Measurements from ENCODE around the gene TBC1D2B. TPM values are rescaled to one million over a fixed set of nuclear protein-coding genes. Genes with fewer than 3 reads are reported as not detected.
"Not testable (repeated sequence)": the region's sequence is repeated elsewhere in the genome, so short reads cannot be mapped to it uniquely, and the experiment has no call there.

The TBC1D2B gene
- total RNA-seq, 1 experiment from 2014 or later = 30.6 TPM

DNA sequence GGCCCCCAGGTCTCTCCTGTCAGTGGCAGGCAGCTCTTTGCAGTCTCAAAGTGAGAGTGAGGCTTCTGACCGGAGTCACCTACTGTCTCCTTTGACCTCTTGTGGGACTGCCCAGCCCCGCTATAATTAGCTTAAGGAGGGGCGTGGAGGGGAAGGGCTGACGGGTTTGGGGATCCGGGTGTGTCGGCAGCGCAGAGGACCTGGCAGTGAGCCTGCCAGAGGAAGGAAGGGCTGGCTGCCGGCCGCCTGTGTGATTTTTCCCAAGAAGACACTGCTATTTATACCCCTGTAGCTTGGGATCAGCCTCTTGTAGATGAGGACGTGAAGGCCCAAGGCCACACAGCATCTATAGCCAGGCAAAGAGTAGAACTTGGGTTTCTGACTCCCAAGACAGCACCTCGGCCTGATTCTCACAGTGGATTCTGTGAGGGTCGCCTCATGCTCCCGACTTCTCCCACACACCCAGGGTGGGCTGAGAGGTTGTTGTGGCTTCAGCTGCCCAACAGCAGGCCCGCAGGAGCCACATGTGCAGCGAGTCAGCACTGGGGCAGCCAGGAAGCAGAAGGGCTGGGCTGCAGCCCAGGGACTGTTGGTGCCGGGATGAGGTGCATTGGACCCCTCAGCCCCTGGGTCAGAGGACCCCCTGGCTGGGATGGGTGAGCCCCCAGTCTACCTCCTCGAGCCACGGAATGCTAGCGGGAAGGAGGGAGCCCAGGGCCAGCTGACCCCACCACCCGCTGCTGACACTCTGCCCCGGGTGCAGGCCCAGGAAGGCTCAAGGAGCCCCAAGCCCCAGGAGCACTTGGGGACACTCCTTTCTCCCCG lies 104.0 kb downstream of the TBC1D2B start:
- H3K36me3 ChIP-seq, H3K4me3 ChIP-seq, H3K27me3 ChIP-seq, H3K9me3 ChIP-seq: not testable (repeated sequence)
- peak; percentile 32 for DNase-seq

DNA sequence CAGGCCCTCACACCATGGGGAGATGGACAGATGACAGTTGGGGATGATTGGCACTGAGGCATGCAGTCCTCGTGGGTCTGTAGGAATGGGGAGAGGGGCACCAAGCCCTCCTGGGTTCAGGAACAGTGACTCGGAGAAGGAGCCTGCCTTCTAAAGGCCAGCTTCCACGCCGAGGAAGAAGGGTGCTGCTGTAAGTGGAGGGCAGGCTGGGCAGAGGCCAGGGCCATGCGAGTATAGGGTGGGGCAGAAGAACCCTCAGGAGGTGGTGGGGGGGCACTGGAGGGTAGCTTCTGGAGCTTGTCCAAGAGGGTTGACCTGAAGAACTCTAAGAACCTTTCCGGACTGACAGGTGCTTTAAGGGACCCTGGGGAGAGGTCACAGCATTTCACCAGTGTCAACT lies 104.8 kb downstream of the TBC1D2B start:
- H3K9me3 ChIP-seq, H3K27me3 ChIP-seq, H3K36me3 ChIP-seq, DNase-seq, H3K4me3 ChIP-seq: not testable (repeated sequence)

DNA sequence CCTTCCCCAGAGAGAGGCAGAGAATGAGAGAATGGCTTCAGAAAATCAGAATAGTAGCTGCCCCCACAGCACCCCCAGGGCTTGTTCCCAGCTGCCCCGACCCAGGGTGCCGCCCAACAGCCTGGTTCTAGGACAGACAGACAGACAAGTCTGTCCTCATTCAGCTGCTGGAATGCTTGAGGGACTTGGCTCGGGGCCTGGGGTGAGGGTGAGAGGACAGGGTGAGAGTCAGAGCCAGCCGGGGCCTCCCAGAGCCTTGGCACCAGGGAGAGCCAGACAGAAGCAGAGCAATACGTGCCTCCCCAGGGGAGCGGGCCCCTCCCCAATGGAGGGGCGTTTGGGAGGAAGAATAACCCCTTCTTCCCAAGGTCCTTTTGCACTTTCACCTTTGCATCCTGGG lies 105.6 kb downstream of the TBC1D2B start:
- DNase-seq, H3K4me3 ChIP-seq, H3K9me3 ChIP-seq, H3K36me3 ChIP-seq, H3K27me3 ChIP-seq: not testable (repeated sequence)

DNA sequence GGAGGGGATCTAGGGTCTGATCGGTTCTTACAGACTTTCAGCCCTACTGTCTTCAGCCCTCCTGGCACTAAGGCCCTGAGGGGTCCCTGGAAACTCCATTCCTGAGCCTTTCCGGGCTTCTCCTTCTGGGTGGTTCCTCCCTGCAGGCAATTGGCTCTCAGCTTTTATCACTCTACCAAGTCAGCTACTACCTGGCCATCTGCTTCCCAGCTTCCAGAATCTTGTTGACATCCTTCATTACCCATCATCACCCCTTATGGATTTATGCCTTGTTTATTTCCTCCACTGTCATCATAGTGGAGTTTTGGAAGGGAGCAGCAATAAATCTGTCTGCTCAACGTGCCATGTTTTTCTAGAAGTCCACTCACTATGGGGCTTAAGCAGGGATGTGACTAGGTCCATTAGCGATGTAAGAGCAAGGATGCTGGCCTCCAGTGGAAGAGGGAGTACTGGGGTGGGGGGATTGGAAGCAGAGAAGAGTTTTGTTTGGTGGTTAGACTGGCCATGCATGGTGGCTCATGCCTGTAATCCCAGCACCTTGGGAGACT lies 106.6 kb downstream of the TBC1D2B start:
- not testable (repeated sequence) for H3K36me3 ChIP-seq, H3K4me3 ChIP-seq, H3K9me3 ChIP-seq, H3K27me3 ChIP-seq, DNase-seq

DNA sequence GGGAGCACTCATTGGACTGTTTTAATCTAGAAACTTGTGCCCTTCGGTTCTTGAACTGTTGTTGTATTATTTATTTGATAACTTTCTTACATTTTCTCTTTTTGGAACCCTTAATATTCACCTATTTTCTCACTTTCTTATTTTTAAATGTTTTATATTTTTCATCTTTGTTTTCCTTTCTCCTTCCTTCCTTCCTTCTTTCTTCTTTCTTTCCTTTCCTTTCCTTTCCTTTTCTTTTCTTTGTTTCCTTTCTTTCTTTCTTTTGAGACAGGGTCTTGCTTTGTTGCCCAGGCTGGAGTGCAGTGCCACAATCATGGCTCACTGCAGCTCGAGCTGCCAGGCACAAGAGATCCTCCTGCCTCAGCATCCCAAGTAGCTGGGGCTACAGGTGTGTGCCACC lies 108.5 kb downstream of the TBC1D2B start:
- Histone ChIP-seq H3K36me3 (no peaks in the 10 kb centered on the region), H3K4me3 (no peak overlapping the region), H3K9me3 (no peaks in the 10 kb centered on the region), H3K27me3 (no peaks in the 10 kb centered on the region)
- no peak for DNase-seq

DNA sequence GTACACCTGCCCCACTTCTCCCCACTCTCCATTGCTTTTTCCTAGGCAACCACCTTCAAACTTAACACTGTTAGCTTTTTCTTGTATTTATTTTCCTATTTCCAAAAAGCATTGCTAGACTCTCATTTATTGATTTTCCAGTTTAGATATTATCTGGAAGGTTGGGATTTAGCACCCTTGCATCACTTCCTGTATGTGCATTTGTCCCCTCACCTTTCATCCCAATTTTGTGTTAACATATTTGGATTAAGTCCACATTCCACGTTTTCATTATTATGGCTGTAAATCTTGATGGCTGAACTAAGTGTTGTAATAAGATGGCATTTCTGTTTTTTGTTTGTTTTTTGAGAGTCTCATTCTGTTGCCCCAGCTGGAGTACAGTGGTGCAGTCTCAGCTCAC lies 109.7 kb downstream of the TBC1D2B start:
- H3K9me3 ChIP-seq = no peaks in the 10 kb centered on the region
- no peaks in the 10 kb centered on the region for H3K36me3 ChIP-seq
- H3K27me3 ChIP-seq = no peaks in the 10 kb centered on the region
- no peak overlapping the region for H3K4me3 ChIP-seq
- DNase-seq = no peak

DNA sequence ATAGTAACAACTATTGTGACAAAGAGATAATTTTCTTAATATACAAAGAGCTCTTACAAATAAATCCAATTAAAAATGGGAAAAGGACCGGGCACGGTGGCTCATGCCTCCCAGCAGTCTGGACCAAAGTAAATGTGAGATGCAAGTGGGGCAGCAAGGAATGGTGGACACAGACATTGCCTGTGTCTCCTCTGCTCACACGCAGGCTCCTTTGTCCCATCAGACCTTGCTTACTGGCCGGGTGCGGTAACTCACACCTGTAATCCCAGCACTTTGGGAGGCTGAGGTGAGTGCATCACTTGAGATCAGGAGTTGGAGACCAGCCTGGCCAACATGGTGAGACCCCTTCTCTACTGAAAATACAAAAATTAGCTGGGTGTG lies 110.3 kb downstream of the TBC1D2B start:
- H3K27me3 ChIP-seq, DNase-seq, H3K9me3 ChIP-seq, H3K36me3 ChIP-seq, H3K4me3 ChIP-seq: not testable (repeated sequence)

DNA sequence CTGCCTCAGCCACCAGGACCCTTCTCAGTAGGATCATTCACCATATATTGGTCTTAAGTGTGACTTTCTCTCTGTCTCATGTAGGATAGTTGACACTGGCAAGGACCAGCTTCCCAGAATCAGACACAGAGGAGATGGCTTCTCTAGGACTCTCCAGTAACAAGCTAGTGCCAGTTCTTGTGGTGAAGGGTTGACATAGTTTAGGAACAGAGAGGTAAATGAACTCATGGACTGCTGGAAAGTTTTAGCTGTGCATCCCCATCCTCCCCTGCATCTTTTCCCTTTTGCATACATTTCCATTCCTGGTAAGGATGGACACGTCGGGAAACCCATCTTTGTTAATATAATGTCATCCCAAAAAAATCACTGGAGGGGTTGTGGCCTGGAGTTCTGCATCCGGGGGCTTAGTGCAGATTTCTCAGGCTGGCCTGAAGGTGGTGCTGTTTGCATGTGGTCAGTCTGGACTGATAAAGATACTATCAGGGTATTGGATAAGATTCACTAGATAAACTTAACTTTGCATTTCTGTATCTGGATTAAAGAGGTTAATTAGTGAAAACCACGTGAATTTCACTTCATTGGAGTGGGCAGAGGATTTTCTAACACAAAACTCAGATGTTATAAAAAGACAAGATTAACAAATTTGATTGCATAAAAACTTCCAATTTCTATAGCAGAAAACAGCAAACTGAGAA lies 110.8 kb downstream of the TBC1D2B start:
- Histone ChIP-seq H3K9me3 (no peaks in the 10 kb centered on the region), H3K36me3 (no peaks in the 10 kb centered on the region), H3K27me3 (no peaks in the 10 kb centered on the region), H3K4me3 (no peak overlapping the region)
- peak; percentile 48 for DNase-seq

DNA sequence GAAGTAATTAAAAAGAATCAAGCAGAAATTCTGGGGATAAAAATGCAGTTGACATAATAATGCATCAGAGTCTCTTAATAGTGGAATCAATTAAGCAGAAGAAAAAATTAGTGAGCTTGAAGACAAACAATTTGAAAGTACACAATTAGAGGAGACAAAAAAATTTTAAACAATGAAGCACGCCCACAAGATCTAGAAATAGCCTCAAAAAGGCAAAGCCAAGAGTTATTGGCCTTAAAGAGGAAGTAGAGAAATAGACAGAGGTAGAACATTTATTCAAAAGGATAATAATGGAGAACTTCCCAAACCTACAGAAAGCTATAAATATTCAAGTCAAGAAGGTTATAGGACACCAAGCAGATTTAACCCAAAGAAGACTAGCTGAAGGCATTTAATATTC lies 113.3 kb downstream of the TBC1D2B start:
- no peak for DNase-seq
- H3K27me3 ChIP-seq = no peaks in the 10 kb centered on the region
- H3K9me3 ChIP-seq = no peaks in the 10 kb centered on the region

DNA sequence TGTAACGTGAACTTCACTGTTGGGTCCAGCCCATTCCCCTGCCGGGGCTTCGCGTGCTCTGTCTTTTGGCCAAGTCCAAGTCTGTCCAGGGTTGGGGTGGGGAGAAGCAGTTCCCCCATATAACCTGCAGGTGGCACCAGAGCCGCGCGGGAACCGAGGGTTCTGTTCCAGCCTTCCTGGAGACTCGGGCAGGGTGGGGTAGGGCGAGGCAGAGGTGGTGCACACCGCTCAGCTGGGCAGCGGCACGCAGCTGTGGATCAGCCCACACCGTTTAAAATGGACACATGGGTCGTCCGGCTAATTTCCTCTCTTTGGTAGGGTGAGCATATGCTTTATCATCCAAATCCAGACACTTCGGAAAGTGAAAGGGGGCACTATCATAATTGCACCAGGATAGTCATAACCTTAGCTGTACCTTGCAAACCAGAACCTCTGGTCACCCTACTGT lies 118.1 kb downstream of the TBC1D2B start:
- no peaks in the 10 kb centered on the region for H3K27me3 ChIP-seq
- no peaks in the 10 kb centered on the region for H3K9me3 ChIP-seq
- DNase-seq = peak; percentile 76
- peak overlapping the region; percentile 19 for H3K4me3 ChIP-seq
- H3K36me3 ChIP-seq = no peaks in the 10 kb centered on the region

More for the DNA sequence above, 113.3 kb downstream of the TBC1D2B start:
- Histone ChIP-seq H3K4me3 (no peak overlapping the region), H3K36me3 (no peaks in the 10 kb centered on the region)

DNA sequence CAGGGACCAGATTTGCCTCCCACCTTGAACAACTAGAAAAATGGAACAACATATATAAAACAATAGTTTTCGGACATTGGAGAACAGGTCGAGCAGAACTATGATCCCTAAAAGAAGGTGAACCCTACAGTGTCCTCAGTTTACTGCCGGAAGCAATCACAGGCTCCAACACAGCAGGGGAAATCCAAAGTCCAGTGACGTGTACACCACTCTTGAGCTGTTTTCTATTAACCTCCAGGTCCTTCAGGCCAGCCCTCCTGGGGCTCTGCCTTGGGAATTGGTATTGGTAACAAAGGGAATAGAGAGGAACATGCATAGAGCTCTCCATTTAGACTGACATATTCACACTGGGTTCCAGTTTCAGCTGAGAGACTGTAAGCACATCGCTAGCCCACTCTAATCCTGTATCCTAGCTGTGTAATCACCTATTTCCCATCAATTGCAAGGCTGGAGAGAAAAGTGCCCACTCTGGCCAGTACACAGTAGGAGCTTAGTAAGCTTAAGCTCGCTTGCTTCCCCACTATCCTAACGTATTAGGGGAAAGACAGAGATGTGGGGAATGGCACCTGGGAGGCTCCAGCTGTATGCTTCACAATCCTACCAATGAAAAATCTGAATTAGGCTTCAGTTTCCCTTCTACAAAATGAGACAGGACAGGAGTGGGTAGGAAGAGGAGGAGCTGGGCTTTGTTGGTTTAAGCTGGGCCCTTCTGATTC lies 118.6 kb downstream of the TBC1D2B start:
- DNase-seq, H3K4me3 ChIP-seq, H3K9me3 ChIP-seq, H3K36me3 ChIP-seq, H3K27me3 ChIP-seq: not testable (repeated sequence)

DNA sequence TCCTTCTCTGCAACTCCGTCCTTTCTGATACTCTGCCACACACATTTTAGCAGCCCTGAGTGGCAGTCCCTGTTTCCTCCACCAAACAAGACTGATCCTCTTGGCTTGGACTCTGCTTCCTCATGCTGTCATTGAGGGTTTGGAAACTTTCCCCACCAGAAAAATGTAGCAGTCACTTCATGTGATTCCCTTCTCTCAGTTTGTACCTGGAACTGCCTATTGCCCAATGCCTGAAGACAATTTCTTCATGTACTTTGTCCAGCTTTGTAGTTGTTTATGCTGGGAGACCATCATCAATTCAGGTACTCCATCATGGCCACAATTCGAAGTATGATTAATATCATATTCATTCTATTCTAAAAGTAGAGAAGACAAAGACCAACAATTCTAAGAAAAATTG lies 119.5 kb downstream of the TBC1D2B start:
- not testable (repeated sequence) for H3K27me3 ChIP-seq, H3K9me3 ChIP-seq, H3K4me3 ChIP-seq, H3K36me3 ChIP-seq, DNase-seq

DNA sequence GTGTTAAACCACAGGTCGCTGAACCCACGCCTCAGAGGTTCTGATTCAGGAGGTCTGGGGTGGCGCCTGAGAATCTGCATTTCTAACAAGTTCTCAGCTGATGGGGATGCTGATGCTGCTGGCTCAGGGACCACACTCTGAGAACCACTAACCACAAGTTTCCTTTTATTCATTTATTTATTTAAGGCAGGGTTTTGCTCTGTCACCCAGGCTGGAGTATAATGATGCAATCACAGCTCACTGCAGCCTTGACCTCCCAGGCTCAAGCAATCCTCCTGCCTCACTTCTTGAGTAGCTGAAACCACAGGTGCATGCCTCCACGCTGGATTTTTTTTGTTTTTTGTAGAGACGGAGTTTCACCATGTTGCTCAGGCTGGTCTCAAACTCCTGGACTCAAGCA lies 123.6 kb downstream of the TBC1D2B start:
- DNase-seq = peak; percentile 53
- not testable (repeated sequence) for H3K4me3 ChIP-seq, H3K36me3 ChIP-seq, H3K9me3 ChIP-seq, H3K27me3 ChIP-seq

DNA sequence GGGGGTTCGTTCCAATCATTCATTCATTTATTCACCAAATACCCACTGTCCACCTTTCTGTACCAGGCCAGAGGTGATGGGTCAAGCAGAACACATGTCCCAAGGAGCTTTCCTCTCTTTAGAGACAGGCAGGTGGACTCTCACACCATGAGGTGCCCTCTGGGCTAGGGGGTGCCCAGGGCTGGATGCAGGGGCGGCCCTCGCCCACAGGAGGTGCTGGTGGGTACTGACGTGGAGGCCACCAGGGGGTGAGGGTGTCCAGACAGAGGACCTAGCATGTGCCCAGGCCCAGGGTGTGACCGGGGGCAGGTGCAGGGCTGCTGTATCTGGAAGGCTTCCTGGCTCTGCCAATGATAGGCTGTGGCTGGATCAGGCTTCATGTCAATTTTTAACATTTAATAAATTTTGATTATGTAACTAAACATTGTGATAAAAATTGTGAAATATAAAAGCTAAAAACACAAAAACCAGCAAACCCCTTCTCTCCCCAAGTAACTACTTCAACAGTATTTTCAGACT lies 124.5 kb downstream of the TBC1D2B start:
- not testable (repeated sequence) for H3K27me3 ChIP-seq, H3K36me3 ChIP-seq, H3K4me3 ChIP-seq, H3K9me3 ChIP-seq
- peak; percentile 28 for DNase-seq

DNA sequence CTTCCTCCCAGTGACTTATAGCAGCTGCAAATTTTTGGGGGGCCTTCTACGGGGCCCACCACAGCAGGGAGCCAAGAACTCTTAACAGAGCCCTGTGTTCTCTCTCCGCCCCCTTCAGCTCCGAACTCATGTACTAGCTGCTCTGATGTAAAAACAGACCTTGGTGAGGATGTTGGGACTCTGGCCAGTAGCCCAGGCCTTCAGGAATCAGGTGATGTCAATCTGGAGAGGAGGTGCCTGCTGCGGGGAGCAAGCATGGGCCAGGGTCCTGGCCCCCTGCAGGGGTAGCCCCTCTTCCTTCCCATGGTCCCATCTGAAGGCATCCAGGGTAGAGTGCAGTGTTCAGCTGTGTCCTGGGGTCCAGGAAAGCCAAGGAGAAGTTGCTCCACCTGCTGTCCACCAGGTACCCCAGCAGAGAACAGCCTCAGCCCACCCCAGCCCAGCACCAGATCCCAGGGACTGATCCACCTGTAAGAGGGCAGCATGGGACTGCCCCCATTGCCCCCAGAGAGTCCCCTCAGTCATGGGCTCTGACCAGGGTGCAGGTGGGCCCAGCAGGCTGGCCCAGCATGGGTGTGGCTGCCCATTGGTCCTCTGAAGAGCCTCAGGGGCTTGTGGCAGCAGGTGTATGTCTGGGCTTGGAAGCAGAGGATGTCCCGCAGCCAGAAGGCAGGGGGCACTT lies 126.3 kb downstream of the TBC1D2B start:
- not testable (repeated sequence) for H3K9me3 ChIP-seq, H3K4me3 ChIP-seq, H3K27me3 ChIP-seq, H3K36me3 ChIP-seq, DNase-seq

DNA sequence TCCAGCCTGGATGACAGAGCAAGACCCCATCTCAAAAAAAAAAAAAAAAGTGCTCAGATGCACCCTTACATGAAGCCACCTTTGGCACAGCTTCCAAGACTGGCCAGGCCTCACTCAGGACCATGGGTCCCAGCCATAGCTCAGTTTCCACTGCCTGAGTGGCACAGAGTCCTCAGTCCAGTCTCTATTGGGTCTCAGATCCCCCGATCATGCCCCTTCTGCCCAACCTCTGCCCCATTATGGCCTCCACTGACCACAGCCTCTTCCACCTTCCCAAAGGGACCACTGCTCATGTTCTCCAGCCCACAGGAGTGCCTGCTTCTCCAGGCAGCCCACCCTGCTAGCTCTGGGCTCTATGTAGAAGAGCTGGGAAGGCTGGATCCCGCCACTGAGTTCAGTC lies 127.0 kb downstream of the TBC1D2B start:
- H3K27me3 ChIP-seq, H3K4me3 ChIP-seq, H3K9me3 ChIP-seq, DNase-seq, H3K36me3 ChIP-seq: not testable (repeated sequence)

DNA sequence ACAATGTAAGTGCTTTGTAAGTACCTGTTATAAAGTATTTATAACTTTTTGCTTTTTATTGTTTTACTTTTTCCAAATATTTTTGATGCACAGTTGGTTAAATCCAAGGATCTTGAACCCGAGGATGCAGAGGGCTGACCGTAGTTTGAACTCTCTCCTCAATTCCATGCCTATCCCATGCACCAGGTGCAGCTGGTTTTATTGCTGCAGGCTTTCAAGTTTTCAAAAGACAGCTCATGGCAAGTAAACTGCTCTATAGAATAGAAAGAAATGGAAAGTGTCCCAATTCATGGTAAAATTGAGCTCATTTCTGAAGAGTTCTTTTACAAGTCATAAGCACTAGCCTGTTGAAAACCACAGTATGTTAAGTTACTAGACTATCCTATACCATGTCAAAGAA lies 131.9 kb downstream of the TBC1D2B start:
- H3K4me3 ChIP-seq = no peak overlapping the region
- H3K9me3 ChIP-seq = no peaks in the 10 kb centered on the region
- no peaks in the 10 kb centered on the region for H3K36me3 ChIP-seq
- no peak for DNase-seq
- no peaks in the 10 kb centered on the region for H3K27me3 ChIP-seq

All from MG63 (cell line).